OCI-LY7 (cell line): ENCODE results near the gene SAFB2.

Source experiments
- EZH2phosphoT487 ChIP-seq: fragments of 200-600 bp; sonication (generic); IDR thresholded peaks from 2 replicates; pipeline ENCODE4 v1.6.1; 2018; ENCODE audit warnings: low read depth, borderline replicate concordance, mild to moderate bottlenecking, mixed run types, antibody characterized with exemption, low read length, moderate library complexity, mixed read lengths
- TF ChIP-seq, protein P1 (sequence below): fragments of 200-600 bp; sonication (generic); conservative IDR thresholded peaks from 2 replicates; pipeline ENCODE4 v1.5.1; 2014; ENCODE audit warnings: mild to moderate bottlenecking, antibody characterized with exemption, low read length, moderate library complexity, mixed read lengths

GRCh38 chr19:5632657-5633056 is 10.1 kb upstream of the SAFB2 start:
- TF ChIP-seq, protein P1, sequence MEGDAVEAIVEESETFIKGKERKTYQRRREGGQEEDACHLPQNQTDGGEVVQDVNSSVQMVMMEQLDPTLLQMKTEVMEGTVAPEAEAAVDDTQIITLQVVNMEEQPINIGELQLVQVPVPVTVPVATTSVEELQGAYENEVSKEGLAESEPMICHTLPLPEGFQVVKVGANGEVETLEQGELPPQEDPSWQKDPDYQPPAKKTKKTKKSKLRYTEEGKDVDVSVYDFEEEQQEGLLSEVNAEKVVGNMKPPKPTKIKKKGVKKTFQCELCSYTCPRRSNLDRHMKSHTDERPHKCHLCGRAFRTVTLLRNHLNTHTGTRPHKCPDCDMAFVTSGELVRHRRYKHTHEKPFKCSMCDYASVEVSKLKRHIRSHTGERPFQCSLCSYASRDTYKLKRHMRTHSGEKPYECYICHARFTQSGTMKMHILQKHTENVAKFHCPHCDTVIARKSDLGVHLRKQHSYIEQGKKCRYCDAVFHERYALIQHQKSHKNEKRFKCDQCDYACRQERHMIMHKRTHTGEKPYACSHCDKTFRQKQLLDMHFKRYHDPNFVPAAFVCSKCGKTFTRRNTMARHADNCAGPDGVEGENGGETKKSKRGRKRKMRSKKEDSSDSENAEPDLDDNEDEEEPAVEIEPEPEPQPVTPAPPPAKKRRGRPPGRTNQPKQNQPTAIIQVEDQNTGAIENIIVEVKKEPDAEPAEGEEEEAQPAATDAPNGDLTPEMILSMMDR, result no peak
- no peak for TF ChIP-seq EZH2phosphoT487
